GM21423 (cell line): ENCODE measurements around the gene PHOX2B.
"Not testable (repeated sequence)": the region's sequence is repeated elsewhere in the genome, so short reads cannot be mapped to it uniquely, and the experiment has no call there.

Source experiments
- ATAC-seq: cut with Tn5 transposase; IDR thresholded peaks from one replicate; pipeline ENCODE4 v1.9.1; 2021; ENCODE audit warnings: mild to moderate bottlenecking, moderate library complexity; ENCODE audit not compliant: unreplicated experiment

PHOX2B gene

DNA sequence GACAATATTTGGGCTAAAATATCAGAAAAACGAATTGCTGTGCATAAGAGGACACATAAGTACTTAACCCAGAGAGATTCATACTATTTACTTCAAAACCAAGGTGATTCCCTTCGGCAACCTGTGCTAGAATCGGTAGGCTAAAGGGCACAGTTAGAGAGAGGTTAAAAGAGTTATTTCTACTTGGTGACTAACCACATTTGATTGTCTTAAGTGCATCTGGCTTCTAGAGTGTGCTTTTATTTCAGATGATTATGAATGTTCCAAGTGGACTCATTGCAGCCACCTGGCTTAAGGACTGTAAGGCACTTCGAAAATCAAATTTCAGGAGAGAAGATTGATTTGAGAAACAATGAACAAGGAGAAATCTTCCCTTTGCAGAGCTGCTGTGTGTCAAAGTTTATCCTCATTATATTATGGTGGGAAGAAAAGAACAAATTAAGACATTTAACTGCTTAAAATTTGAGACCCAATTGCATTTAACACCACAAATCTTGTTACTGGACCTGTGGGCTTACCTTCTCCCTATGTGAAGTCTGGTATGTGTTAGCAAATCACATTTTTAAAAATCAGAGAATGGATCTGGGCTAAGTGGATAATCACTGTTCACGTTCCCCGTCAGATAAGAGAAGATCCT is 34.0 kb downstream of the PHOX2B start:
- ATAC-seq: no peak

DNA sequence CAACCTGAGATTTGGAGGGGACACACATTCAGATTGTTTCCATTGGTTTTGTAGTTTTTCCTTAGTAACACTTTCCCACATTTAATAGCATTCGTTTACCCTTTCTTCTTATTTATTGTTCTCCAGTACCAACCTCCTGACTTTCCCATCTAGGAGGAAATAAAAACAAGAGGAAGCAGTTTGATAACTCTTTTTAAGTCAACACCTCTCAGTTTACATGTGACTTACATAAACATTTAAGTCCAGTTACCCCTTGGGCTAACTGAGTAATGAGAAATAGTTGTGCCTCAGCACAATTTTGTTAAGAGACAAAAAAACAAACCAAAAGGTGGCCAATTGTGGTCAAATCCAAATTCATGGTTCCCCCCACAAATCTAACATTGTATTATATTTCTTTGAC is 34.8 kb downstream of the PHOX2B start:
- no peak for ATAC-seq

DNA sequence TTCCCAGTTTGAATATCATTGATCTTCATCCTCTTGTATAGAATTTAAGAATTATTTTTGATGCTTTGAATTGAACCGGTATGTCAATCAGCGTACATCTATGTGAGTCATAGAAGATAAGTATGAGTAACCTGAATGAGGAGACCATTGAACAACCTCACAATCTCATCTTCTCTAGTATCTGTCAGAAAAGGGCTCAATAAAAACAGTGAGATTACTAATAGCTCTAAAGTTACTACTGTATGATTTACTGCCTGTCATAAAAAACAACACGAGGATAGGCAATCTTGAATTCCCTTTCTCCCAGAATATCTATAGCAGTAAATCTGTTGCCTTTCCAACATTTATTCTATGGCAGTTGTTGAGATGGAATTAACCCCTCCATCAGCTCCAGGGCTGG is 36.1 kb downstream of the PHOX2B start:
- ATAC-seq: no peak

DNA sequence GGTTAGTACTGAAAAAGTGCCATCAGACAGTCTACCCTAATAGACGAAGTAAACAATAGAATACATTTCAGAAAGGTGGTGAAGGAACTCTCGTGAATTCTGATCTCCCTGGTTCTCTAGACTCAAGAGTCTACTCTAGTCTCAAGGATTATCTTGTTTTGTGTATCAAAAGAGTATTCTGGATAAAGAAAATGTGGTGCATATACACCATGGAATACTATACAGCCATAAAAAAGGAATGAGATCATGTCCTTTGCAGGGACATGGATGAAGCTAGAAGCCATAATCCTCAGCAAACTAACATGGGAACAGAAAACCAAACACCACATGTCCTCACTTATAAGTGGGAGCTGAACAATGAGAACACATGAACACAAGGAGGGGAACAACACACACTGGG is 36.9 kb downstream of the PHOX2B start:
- not testable (repeated sequence) for ATAC-seq

DNA sequence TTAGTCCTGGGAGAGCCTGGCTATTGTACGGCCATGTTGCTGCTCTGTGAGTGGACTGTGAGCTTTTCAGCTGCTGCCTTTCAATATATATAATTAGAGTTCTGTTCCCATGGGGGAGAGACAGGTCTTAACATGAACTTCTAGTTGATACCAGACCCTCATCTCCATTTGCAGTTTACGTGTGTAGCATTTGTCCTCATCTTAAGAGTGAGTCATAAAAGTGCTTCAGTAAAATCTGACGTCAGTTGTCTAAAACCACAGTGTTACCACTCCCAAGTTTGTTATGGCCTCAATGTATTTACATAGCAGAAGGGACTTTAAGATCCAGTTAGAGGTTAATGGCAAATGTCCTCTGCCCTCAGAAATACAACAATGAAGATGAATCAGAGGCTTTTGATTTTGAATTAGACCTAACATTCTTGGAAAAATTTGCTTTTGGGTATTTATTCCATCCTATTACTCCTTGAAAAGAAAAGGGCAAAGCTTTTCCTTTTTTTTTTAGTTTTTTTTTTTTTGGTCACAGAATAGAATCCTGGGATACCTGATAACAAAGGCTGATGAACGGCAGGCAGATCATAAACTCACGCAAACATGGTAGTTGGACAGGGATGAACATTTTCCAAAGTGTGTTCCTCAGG is 38.6 kb downstream of the PHOX2B start:
- ATAC-seq: no peak

DNA sequence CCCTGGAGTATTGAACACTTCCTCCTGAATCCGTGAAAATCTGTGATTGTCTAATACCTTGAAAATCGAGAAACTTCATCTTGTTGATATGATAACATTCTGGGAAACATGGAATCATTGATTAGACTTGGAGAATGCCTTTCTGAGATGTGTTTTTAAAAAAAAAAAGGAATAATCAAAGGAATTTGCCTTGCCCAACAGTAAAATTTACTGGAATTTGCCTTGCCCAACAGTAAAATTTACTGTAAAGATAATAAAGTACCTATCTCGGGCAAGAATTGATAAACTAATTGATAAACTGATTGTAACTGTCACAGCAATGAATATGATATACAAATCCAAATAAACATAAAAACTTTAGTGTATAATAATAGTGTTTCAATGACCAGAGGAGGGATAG is 44.7 kb downstream of the PHOX2B start:
- no peak for ATAC-seq

DNA sequence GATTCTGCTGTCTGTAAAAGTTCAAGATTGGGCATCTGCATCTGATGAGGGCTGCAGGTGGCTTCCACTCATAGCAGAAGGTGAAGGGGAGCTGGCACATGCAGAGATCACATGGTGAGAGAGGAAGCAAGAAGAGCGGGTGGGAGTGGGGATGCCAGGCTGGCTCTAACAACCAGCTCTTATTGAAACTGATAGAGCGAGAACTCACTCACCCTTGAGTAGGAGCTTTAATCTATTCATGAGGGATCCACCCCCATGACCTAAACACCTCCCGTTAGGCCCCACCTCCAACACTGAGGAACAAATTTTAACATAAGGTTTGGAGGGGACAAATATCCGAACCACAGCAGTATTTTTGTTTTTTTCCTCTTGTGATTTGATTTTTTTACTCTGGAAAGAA is 45.8 kb downstream of the PHOX2B start:
- no peak for ATAC-seq

DNA sequence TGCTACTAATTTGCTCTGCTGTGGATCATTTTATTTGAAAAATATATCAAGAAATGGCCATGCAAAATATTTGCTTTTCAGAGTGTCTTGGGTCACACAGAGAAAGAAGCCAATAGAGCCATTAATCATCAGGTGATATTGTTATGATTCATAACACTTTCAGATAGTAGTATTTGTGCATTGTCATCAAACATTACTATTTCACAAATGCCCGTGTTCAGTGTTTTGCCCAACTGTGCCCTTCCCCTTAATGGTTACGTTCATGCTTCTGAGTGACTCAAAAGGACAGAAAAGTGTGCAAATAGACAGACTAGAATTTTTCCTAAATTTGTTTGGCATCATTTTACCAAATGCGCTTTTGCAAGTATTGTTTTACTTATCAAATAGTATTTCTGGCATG is 46.5 kb downstream of the PHOX2B start:
- ATAC-seq: no peak

DNA sequence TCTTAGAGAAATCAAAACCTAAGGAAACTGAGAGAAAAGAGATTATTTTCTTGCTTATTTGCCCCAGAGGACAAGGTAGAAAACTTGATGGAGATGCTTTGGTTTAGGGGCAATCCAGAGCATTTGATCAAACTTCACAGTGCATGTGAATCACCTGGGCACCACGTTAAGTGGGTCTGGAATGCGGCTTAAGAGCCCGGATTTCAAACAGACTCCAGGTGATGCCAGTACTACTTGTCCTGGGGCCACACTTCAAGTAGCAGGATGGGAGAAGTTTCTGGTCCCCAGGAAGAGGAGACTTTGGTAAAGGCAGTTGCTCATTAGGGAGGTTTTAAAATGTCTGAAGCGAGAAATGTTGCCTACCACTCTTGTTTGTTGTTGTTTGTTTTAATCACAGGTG is 51.8 kb downstream of the PHOX2B start:
- no peak for ATAC-seq

DNA sequence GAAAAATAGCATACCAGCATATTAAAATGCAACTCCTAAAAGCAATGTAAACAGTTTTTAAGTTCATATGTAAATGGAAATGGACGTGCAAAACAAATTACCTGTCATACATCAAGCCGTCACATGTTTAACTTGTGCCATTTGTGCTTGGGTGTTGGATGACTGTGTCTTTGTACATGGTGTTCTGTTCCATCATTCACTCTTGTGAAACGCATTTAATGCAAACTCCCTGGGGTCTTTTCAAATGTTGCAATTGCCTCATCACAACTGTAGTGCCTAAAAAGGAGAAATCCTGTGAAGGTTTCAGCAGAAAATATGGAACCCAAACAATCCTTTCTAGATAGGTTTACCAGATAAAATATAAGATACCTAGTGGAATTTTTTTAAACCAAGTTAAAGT is 52.4 kb downstream of the PHOX2B start:
- ATAC-seq: no peak
